ENCODE measurements around the gene RSAD1. TPM values are rescaled to one million over a fixed set of nuclear protein-coding genes. Genes with fewer than 3 reads are reported as not detected.

The RSAD1 gene
- total RNA-seq, 2 donors from 2014 or later, result 33.7 to 44.1 TPM

DNA sequence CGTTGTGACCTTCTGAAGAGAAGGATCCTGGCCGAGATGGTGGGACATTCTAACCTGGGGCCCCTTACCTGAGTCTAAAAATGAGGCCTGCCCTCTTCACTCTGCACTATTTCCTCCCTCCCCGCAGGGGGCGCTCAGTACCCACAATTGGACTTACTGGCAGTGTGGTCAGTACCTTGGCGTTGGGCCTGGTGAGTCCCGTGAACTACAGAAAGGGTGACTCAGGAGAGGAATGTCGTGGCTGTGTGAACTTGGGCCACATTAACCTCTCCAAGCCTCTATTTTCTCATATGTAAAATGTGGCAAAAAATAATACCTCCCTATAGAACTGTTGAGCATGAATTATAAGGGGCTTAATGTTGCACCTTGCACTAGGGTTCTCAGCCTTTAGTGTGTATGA is 3.9 kb downstream of the RSAD1 start:
- H3K9me3 ChIP-seq, result no peaks in the 10 kb centered on the region
- peak; percentile 95 for DNase-seq (ENCODE audit: low spot score)
- TF ChIP-seq, protein P1, sequence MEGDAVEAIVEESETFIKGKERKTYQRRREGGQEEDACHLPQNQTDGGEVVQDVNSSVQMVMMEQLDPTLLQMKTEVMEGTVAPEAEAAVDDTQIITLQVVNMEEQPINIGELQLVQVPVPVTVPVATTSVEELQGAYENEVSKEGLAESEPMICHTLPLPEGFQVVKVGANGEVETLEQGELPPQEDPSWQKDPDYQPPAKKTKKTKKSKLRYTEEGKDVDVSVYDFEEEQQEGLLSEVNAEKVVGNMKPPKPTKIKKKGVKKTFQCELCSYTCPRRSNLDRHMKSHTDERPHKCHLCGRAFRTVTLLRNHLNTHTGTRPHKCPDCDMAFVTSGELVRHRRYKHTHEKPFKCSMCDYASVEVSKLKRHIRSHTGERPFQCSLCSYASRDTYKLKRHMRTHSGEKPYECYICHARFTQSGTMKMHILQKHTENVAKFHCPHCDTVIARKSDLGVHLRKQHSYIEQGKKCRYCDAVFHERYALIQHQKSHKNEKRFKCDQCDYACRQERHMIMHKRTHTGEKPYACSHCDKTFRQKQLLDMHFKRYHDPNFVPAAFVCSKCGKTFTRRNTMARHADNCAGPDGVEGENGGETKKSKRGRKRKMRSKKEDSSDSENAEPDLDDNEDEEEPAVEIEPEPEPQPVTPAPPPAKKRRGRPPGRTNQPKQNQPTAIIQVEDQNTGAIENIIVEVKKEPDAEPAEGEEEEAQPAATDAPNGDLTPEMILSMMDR (IDR thresholded peaks at IDR 0.05), result peak; percentile 66 to 98 (median 97)
- TF ChIP-seq POLR2A (IDR thresholded peaks at IDR 0.05) (peak; percentile 21), POLR2AphosphoS5 (IDR thresholded peaks at IDR 0.05) (peak; percentile 98)
- H3K4me1 ChIP-seq (replicated peaks), result peaks cover 6% of the 10 kb centered on the region
- intact Hi-C loops (cut with DNase I), result loop anchor here (1.0 to 5.0 kb wide), 3 partner anchors 60 to 360 kb away; no protein-coding TSS in a partner anchor
- H3K36me3 ChIP-seq, result peaks cover 0 to 8% of the 10 kb centered on the region in 2 donors
- H3K4me3 ChIP-seq, result no peak overlapping the region
- peak overlapping the region; percentile 70 to 76 for H3K27ac ChIP-seq
- WGBS, result 3% methylated on average over 7 of the region's 7 CpGs
- no peaks in the 10 kb centered on the region for H3K27me3 ChIP-seq (replicated peaks; ENCODE audit: insufficient read depth)

DNA sequence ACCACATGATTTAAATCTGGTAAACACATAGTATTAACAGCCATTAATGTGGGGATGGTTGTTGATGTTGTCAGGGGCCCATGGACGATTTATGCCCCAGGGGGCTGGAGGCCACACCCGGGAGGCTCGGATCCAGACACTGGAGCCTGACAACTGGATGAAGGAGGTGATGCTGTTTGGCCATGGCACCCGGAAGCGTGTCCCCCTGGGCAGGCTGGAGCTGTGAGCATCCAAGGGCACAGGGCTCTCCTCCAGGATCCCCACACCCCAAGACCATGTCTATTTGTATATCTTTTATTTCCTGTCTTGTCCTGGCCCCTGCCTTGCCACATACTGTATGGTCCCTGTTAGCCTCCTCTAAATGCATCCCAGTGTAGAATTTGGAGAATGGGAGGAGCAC is 4.6 kb downstream of the RSAD1 start:
- Histone ChIP-seq H3K4me3 (no peak overlapping the region), H3K9me3 (no peaks in the 10 kb centered on the region), H3K36me3 (peaks cover 0 to 8% of the 10 kb centered on the region in 2 donors), H3K27ac (no peak overlapping the region), H3K27me3 (replicated peaks; ENCODE audit: insufficient read depth) (no peaks in the 10 kb centered on the region), H3K4me1 (replicated peaks) (peaks cover 6% of the 10 kb centered on the region)
- TF ChIP-seq POLR2AphosphoS5 (IDR thresholded peaks at IDR 0.05) (no peak), POLR2A (IDR thresholded peaks at IDR 0.05) (no peak)
- TF ChIP-seq, protein P1 (IDR thresholded peaks at IDR 0.05), result no peak
- DNase-seq (ENCODE audit: low spot score), result no peak
- WGBS, result 80% methylated on average over 5 of the region's 5 CpGs
- intact Hi-C loops (cut with DNase I), result loop anchor here (5.0 kb wide), 2 partner anchors 204 to 359 kb away; no protein-coding TSS in a partner anchor

DNA sequence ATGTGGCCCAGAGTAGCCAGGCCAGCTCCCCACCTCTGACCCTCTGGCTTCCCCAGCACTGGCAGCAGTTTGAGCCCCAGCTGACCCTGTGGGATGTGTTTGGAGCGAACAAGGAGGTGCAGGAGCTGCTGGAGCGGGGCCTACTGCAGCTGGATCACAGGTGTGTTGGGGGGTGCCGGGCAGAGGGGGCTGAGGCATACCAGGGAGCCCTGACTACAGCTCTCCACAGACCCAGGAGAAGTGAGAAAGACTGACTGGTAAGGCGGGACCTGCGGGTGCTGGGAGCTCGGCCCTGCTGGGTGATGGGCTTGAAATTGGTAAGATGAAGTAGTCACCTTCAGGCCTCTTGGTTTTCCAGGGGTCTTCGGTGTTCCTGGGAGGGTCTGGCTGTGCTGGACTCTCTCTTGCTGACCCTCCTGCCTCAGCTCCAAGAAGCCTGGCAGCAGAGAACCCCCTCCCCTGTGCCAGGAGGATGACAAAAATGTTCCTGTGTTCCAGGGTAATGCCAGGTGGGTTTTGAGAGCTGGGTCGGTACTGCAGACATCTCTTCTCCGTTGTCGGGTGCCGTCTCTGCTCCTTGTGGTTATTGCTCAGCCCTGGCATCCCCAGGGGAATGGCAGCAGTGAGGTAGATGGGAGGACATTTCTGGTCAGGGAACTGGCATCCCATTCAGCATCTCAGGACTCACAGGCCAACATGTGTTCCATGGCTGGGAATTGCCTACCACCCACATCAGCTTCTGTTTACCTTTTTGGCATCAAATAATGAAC is 5.9 kb downstream of the RSAD1 start:
- TF ChIP-seq, protein P1 (IDR thresholded peaks at IDR 0.05), result no peak
- TF ChIP-seq POLR2A (IDR thresholded peaks at IDR 0.05), result no peak
- no peak for TF ChIP-seq POLR2AphosphoS5 (IDR thresholded peaks at IDR 0.05)
- no peak for DNase-seq (ENCODE audit: low spot score)
- H3K4me1 ChIP-seq (replicated peaks), result peaks cover 4% of the 10 kb centered on the region
- no peaks in the 10 kb centered on the region for H3K9me3 ChIP-seq
- no peak overlapping the region for H3K4me3 ChIP-seq
- no peak overlapping the region for H3K27ac ChIP-seq
- intact Hi-C loops (cut with DNase I), result loop anchor here (5.0 kb wide), 2 partner anchors 203 to 358 kb away; no protein-coding TSS in a partner anchor
- 94% methylated on average over 11 of the region's 11 CpGs for WGBS
- H3K27me3 ChIP-seq (replicated peaks; ENCODE audit: insufficient read depth), result no peaks in the 10 kb centered on the region
- H3K36me3 ChIP-seq, result peaks cover 0 to 8% of the 10 kb centered on the region in 2 donors

DNA sequence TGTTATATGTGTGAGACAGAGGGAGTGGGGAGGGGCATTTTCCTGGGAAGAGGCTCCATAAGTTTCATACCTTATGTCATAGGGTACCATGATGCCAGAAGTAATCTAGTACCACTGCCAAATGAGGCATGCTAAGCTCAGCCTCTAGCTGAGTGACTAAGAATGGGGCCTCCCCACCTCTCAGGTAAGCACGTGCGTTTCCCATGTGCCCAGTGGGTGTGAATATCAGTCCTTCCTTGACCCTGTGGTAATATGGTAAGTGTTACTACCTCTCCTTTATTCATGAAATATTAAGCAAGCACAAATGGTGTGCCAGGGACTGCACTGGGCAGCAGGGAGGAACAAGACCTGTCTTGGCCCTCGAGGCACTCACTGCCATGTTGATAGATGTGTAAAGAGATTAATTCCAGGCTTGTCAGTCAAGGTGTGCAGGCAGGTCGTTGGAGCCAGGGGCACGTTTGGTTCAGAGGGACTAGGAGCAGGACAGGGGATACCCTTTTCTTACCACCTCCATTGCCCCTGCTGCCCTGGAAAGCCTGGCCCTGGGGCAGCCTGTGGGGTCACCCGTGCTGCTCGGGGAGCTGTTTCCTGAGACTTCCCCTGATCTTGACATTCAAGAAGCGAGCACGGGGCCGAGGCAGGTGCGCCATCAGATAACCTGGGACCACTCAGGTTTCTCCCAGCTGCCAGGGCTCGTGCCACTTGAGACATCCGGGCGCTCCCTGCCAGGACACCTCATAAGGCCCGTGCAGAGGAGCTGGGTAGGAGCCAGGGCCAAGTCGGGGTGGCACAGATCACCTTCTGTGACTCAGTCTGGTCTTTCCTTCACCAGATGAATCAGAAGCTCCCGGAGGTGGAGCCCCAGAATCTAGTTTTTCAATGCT is 8.8 kb downstream of the RSAD1 start:
- H3K9me3 ChIP-seq, result no peaks in the 10 kb centered on the region
- 74% methylated on average over 17 of the region's 17 CpGs for WGBS
- TF ChIP-seq POLR2A (IDR thresholded peaks at IDR 0.05) (no peak), POLR2AphosphoS5 (IDR thresholded peaks at IDR 0.05) (no peak)
- TF ChIP-seq, protein P1 (IDR thresholded peaks at IDR 0.05), result no peak
- H3K36me3 ChIP-seq, result peaks cover 0 to 8% of the 10 kb centered on the region in 2 donors
- H3K4me1 ChIP-seq (replicated peaks), result no peaks in the 10 kb centered on the region
- intact Hi-C loops (cut with DNase I), result no loop called here
- no peaks in the 10 kb centered on the region for H3K27me3 ChIP-seq (replicated peaks; ENCODE audit: insufficient read depth)
- no peak overlapping the region for H3K27ac ChIP-seq
- H3K4me3 ChIP-seq, result no peak overlapping the region
- no peak for DNase-seq (ENCODE audit: low spot score)
